T-helper 1 cell treated with Interleukin-12 subunit alpha and Interleukin-12 subunit beta and Interleukin-4 antibody, amounts not matched to agents 30 μg/mL and 1 μg/mL, for 36 hours (primary cell): ENCODE measurements around the gene DZIP1.

ENCODE experiments used
- H3K27ac Mint-ChIP-seq: one replicate; pipeline ENCODE4 v1.8.0; 2021; ENCODE audit warnings: mild to moderate bottlenecking, mixed read lengths
- H3K27me3 Mint-ChIP-seq: one replicate; pipeline ENCODE4 v1.8.0; 2021; ENCODE audit warnings: low read depth, mixed read lengths
- H3K36me3 Mint-ChIP-seq: one replicate; pipeline ENCODE4 v1.8.0; 2021; ENCODE audit warnings: low read depth, mixed read lengths
- H3K4me1 Mint-ChIP-seq: one replicate; pipeline ENCODE4 v1.8.0; 2021; ENCODE audit warnings: low read depth, mixed read lengths
- H3K4me3 Mint-ChIP-seq: one replicate; pipeline ENCODE4 v1.8.0; 2021; ENCODE audit warnings: mild to moderate bottlenecking, moderate library complexity, mixed read lengths
- H3K9me3 Mint-ChIP-seq: one replicate; pipeline ENCODE4 v1.8.0; 2021; ENCODE audit warnings: mixed read lengths

DZIP1 gene

GRCh38 chr13:95559100-95559499, 85.4 kb downstream of the DZIP1 start:
- Mint-ChIP-seq H3K27me3 (peaks cover 22% of the 10 kb centered on the region), H3K4me3 (no peak overlapping the region), H3K4me1 (no peaks in the 10 kb centered on the region), H3K9me3 (no peaks in the 10 kb centered on the region), H3K36me3 (no peaks in the 10 kb centered on the region), H3K27ac (no peak overlapping the region)

- H3K36me3 Mint-ChIP-seq = peaks cover 2% of the 10 kb centered on the region
- H3K27me3 Mint-ChIP-seq = peaks cover 34% of the 10 kb centered on the region
- H3K4me3 Mint-ChIP-seq = no peak overlapping the region
- no peak overlapping the region for H3K27ac Mint-ChIP-seq
- peaks cover 2% of the 10 kb centered on the region for H3K4me1 Mint-ChIP-seq
- no peaks in the 10 kb centered on the region for H3K9me3 Mint-ChIP-seq
Measured at GRCh38 chr13:95557013-95557412, 87.5 kb downstream of the DZIP1 start.

DNA sequence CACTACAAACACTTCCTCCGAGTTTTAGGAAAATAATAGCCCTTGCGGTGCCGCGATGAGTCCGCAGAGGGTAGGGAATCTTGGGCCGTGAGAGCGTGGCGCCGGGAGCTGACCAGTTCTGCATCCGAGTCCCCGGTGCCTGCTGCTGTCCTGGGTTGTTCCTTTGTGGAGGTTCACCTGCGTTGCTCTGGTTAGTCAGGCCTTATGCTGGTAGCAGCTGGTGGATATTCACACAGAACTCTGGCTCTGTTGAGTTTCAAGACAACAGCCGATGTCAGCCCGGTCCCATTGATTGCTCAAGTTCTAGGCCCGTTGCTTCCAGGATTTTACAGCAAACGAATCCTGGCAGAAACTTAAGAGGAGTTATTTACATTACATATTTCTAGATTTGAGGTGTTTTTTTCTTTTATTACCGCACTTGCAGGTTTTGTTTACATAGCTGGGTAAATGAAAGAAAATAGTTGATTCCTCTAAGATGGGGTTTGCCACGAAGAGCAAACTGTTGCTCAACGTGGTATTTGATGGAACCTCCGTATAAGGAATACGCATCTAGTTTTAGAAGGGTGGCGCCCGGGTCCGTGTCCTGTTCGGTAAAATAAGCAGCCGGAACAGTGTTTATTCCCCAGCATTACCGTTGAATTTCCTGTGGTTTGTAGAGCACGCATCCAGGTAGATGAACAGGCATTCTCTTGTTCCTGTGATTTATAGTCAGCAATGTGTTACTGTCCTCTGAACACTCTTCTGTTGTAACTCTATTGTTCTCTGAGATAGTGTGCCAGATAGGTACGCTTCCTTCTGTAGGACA, 90.7 kb downstream of the DZIP1 start:
- Mint-ChIP-seq H3K9me3 (no peaks in the 10 kb centered on the region), H3K27me3 (peaks cover 60% of the 10 kb centered on the region), H3K4me1 (peaks cover 7% of the 10 kb centered on the region), H3K27ac (no peak overlapping the region), H3K36me3 (peaks cover 2% of the 10 kb centered on the region), H3K4me3 (peak overlapping the region; percentile 16)

DNA sequence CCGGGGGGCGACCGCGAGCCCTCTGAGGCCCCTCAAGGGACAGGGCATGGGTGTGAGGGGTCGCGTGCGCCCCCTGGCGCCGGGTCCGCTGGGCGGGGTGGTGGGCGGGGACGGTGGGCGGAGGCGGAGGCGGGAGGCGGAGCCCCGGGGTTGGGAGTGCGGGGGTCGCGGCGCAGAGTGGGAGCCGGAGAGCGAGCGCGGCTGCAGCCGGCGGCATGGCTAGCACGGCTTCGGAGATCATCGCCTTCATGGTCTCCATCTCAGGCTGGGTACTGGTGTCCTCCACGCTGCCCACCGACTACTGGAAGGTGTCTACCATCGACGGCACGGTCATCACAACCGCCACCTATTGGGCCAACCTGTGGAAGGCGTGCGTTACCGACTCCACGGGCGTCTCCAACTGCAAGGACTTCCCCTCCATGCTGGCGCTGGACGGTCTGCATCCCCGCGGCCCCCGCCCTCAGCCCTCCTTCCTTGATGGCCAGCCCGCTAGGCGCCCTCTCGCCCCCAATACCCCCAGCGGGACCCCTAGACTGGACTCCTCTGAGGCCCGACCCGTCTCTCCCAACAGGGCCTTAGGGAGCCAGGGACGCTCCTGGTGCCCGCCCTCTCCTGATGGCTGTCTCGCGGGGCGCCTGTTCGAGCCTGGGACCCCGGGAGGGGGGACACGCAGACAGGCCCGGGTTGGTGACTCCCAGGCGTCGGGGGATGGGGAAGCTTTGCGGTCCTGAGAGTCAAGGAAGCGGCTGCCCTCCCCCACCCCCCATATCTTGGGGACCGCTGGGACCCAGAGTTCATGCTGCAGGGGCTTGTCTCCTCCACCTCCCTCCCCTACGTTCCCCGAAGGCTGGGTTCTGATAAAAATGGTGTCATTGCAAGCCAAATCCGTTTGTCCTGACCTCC, 91.7 kb downstream of the DZIP1 start, which contains the start of gene CLDN10:
Gene CLDN10, plus strand, starts transcription at position 182 of the 903 bp plus-strand sequence. Its CDS starts 34 bp downstream, at position 216.
- H3K4me3 Mint-ChIP-seq = peak within 1 kb of the TSS; percentile 16
- peaks cover 2% of the 10 kb centered on the region for H3K36me3 Mint-ChIP-seq
- H3K4me1 Mint-ChIP-seq = peaks cover 7% of the 10 kb centered on the region
- no peak within 1 kb of the TSS for H3K27ac Mint-ChIP-seq
- peaks cover 59% of the 10 kb centered on the region for H3K27me3 Mint-ChIP-seq
- H3K9me3 Mint-ChIP-seq = no peaks in the 10 kb centered on the region

- H3K27me3 Mint-ChIP-seq = peaks cover 64% of the 10 kb centered on the region
- no peak overlapping the region for H3K27ac Mint-ChIP-seq
- H3K4me1 Mint-ChIP-seq = peaks cover 7% of the 10 kb centered on the region
- H3K9me3 Mint-ChIP-seq = no peaks in the 10 kb centered on the region
- no peak overlapping the region for H3K4me3 Mint-ChIP-seq
- H3K36me3 Mint-ChIP-seq = peaks cover 2% of the 10 kb centered on the region
Measured at GRCh38 chr13:95552208-95552538, 92.3 kb downstream of the DZIP1 start.

DNA sequence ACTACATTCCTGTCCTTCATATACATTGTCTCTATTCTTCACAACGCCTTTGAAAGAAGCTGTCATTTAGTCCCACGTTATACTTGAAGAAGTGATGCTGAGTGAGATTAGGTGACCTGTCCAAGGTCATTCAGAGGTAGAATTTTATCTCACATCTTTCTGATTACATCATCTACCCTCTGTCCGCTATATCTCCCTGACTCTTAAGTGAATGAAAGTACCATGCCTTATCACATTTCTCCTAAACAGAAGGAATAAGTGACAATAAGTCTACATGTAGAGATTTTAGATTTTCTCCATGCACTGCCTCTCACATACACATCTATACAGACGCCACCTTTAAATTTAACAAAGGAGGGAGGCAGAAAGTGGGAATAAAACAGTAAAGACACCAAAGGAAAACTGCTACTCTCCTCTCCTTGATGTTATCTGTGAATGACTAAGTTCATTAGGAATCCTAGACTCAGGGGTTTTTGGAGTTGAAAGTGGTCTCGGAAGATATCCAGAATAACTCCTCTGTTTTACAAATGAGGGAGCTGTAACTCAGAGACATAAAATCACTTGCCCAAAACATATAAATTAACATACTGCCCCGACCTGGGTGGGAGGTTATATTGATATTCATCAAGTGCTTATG, 96.9 kb downstream of the DZIP1 start:
- Mint-ChIP-seq H3K4me3 (no peak overlapping the region), H3K27me3 (peaks cover 36% of the 10 kb centered on the region), H3K9me3 (no peaks in the 10 kb centered on the region), H3K36me3 (no peaks in the 10 kb centered on the region), H3K27ac (no peak overlapping the region), H3K4me1 (peaks cover 5% of the 10 kb centered on the region)

- H3K27me3 Mint-ChIP-seq = peaks cover 37% of the 10 kb centered on the region
- no peak overlapping the region for H3K4me3 Mint-ChIP-seq
- H3K9me3 Mint-ChIP-seq = no peaks in the 10 kb centered on the region
- peaks cover 4% of the 10 kb centered on the region for H3K4me1 Mint-ChIP-seq
- H3K36me3 Mint-ChIP-seq = no peaks in the 10 kb centered on the region
- no peak overlapping the region for H3K27ac Mint-ChIP-seq
Measured at GRCh38 chr13:95546919-95547318, 97.6 kb downstream of the DZIP1 start.

GRCh38 chr13:95544293-95544692, 100.2 kb downstream of the DZIP1 start:
- H3K4me1 Mint-ChIP-seq = no peaks in the 10 kb centered on the region
- H3K27ac Mint-ChIP-seq = no peak overlapping the region
- peaks cover 14% of the 10 kb centered on the region for H3K27me3 Mint-ChIP-seq
- H3K4me3 Mint-ChIP-seq = no peak overlapping the region
- no peaks in the 10 kb centered on the region for H3K9me3 Mint-ChIP-seq
- no peaks in the 10 kb centered on the region for H3K36me3 Mint-ChIP-seq

DNA sequence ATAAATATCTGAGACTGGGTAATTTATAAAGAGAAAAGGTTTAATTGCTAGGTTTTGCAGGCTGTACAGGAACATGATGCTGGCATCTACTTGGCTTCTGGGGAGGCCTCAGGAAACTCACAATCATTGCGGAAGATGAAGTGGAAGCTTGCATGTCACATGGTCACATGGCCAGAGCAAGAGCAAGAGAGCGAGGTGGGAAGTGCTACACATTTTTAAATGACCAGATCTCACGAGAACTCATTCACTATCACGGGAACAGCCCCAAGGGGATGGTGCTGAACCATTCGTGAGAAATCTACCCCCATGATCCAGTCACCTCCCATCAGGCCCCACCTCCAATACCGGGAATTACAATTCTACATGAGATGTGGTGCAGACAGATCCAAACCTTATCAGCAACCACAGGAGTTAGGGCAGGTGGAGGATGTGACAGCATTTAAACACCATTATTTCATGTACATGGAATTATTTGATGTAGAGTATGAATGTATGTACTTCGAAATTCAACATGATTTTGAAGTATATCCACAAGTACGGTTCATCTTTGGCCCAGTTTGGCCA, 102.5 kb downstream of the DZIP1 start:
- Mint-ChIP-seq H3K27me3 (peaks cover 3% of the 10 kb centered on the region), H3K4me3 (no peak overlapping the region), H3K9me3 (no peaks in the 10 kb centered on the region)

DNA sequence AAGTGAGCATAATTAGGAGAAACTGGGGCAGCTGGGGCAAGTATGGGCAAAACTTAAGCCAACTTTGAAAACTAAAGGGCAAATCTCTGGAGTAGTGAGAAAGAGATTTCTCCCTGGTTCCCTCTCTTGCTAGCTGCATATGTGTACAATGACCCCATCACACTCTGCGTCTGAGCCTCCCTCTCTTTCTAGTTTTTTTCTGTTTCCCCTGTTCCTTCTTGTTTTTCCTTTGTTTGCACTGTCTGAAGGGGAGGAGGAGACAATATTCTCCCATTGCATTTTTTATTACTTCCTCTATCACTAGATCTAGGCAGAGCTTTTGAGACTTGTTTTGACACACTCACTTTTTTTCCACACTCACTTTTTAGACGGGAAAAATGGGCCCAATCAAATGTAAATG, 103.2 kb downstream of the DZIP1 start:
- H3K4me3 Mint-ChIP-seq = no peak overlapping the region
- H3K27ac Mint-ChIP-seq = no peak overlapping the region
- no peaks in the 10 kb centered on the region for H3K9me3 Mint-ChIP-seq
- peaks cover 7% of the 10 kb centered on the region for H3K27me3 Mint-ChIP-seq
- H3K4me1 Mint-ChIP-seq = no peaks in the 10 kb centered on the region
- no peaks in the 10 kb centered on the region for H3K36me3 Mint-ChIP-seq

More for the DNA sequence above, 102.5 kb downstream of the DZIP1 start:
- Mint-ChIP-seq H3K4me1 (no peaks in the 10 kb centered on the region), H3K36me3 (no peaks in the 10 kb centered on the region), H3K27ac (no peak overlapping the region)

DNA sequence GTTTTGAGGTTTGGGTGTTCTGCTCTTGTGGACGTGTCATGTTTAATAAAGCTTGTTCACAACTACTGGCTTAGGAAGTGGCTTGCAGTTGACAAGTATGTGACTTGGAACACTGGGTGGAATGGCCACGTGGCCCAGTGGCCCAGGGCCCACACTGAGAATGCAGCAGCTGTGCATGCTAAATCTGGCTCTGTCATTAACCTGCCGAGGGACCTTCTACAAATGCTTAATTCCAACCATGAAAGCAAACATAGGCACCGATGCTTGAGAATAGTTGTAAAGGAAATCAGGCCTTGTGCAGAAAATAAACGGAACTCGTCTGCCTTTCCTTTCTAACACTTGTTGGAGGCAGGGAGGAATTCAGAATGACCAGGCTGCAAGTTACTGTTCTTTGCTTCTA, 103.6 kb downstream of the DZIP1 start:
- H3K4me1 Mint-ChIP-seq = no peaks in the 10 kb centered on the region
- peaks cover 7% of the 10 kb centered on the region for H3K27me3 Mint-ChIP-seq
- H3K27ac Mint-ChIP-seq = no peak overlapping the region
- no peak overlapping the region for H3K4me3 Mint-ChIP-seq
- no peaks in the 10 kb centered on the region for H3K9me3 Mint-ChIP-seq
- no peaks in the 10 kb centered on the region for H3K36me3 Mint-ChIP-seq

GRCh38 chr13:95536632-95537241, 107.8 kb downstream of the DZIP1 start:
- no peaks in the 10 kb centered on the region for H3K36me3 Mint-ChIP-seq
- no peaks in the 10 kb centered on the region for H3K4me1 Mint-ChIP-seq
- H3K4me3 Mint-ChIP-seq = no peak overlapping the region
- H3K9me3 Mint-ChIP-seq = no peaks in the 10 kb centered on the region
- no peak overlapping the region for H3K27ac Mint-ChIP-seq
- H3K27me3 Mint-ChIP-seq = peaks cover 9% of the 10 kb centered on the region

DNA sequence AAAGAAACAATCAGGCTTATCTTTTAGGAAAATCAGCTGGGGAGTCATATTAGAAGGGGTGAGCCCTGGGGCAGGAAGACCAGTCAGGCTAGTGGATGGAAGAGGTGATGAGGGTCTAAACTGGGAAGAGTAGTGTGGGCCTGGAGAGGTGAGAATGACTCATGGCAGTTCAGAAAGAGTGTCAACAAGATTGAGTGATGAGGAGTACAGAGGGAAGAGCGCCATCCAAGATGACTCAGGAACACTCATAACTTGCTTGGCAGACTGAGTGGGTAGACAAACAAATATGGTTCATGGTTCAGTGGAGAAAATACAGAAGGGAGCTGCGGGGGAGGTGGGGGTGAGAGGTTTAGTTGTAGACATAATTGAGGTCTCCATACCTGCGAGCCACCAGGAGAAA, 109.3 kb downstream of the DZIP1 start:
- no peaks in the 10 kb centered on the region for H3K9me3 Mint-ChIP-seq

DNA sequence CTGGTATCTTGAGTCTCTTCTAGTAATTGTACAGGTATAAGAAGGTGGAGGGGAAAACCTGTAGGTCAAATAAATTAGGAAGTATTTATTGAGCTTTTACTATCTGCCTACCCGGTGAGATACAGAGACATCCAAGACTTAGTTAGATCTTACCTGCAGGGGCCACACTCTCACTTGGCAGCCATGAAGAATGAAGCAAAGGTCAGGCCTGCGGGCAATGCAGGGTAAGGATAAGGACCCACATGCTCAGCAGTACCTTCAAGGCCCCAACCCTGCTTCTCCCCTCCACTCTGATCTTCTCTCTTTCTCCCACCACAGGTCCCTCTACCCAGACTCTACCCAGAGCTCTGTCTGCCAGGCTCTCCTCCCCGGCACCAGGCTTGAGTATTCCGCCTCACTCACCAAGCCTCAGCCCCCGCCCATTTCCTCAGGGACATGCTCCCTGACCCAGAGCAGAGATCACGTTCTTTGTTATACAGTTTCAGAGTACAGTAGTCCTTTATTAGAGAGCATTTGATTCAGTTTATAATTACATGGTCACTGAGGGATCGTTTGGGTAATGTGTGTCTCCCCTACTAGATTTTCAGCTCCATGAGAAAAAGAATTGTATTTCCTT, 110.9 kb downstream of the DZIP1 start:
- peaks cover 10% of the 10 kb centered on the region for H3K27me3 Mint-ChIP-seq
- H3K9me3 Mint-ChIP-seq = no peaks in the 10 kb centered on the region
- H3K4me1 Mint-ChIP-seq = no peaks in the 10 kb centered on the region
- no peak overlapping the region for H3K27ac Mint-ChIP-seq
- H3K36me3 Mint-ChIP-seq = no peaks in the 10 kb centered on the region
- H3K4me3 Mint-ChIP-seq = no peak overlapping the region

More for the DNA sequence above, 109.3 kb downstream of the DZIP1 start:
- H3K4me1 Mint-ChIP-seq = no peaks in the 10 kb centered on the region
- no peak overlapping the region for H3K27ac Mint-ChIP-seq
- H3K36me3 Mint-ChIP-seq = no peaks in the 10 kb centered on the region
- H3K4me3 Mint-ChIP-seq = no peak overlapping the region
- H3K27me3 Mint-ChIP-seq = peaks cover 10% of the 10 kb centered on the region
